HepG2 (cell line): Measurements from ENCODE around the gene CLBA1. TPM values are rescaled to one million over a fixed set of nuclear protein-coding genes. Genes with fewer than 3 reads are reported as not detected.
A peak's percentile ranks its signal among the peaks of the same experiment; 100 is the strongest.

Experiments
- ETV5 ChIP-seq: IDR thresholded peaks from 2 replicates; pipeline ENCODE4 v1.6.1; 2018; ENCODE audit warnings: missing biosample characterization, missing genetic modification reagents, inconsistent platforms, borderline replicate concordance
- MTF2 ChIP-seq: sonication (generic); formaldehyde crosslinking; IDR thresholded peaks from 2 replicates; pipeline ENCODE4 v1.5.0; 2020; ENCODE audit warnings: missing genetic modification reagents, borderline replicate concordance
- MXI1 ChIP-seq: IDR thresholded peaks from 3 replicates; pipeline ENCODE4 v1.6.1; 2012; ENCODE audit warnings: low read depth, low read length, inconsistent platforms, borderline replicate concordance
- SKI ChIP-seq: fragments of 450-650 bp; IDR thresholded peaks from one replicate; pipeline ENCODE4 v1.6.1; 2018; ENCODE audit warnings: mild to moderate bottlenecking; ENCODE audit not compliant: partially characterized antibody
- SRF ChIP-seq: IDR thresholded peaks from 2 replicates; pipeline ENCODE4 v1.6.1; 2011; ENCODE audit warnings: mild to moderate bottlenecking, low read depth, low read length, moderate library complexity
- TCF12 ChIP-seq, 2 experiments: fragments of 450-650 bp in 1 of 2; sonication (generic) in 1 of 2; formaldehyde crosslinking in 1 of 2; IDR thresholded peaks; 2 replicates each; pipeline versions ENCODE4 v1.6.1 to v1.8.0; 2017 to 2022; ENCODE audit warnings: antibody characterized with exemption in 1 of 2, mild to moderate bottlenecking in 1 of 2, missing genetic modification reagents in 1 of 2, moderate library complexity in 1 of 2
- ZNF678 ChIP-seq: sonication (generic); formaldehyde crosslinking; IDR thresholded peaks from 2 replicates; pipeline ENCODE4 v1.4.0; 2020; ENCODE audit warnings: mild to moderate bottlenecking, missing genetic modification reagents
- ZNF720 ChIP-seq: sonication (generic); formaldehyde crosslinking; IDR thresholded peaks from 2 replicates; pipeline ENCODE4 v1.4.0; 2020; ENCODE audit warnings: missing genetic modification reagents
- polyA plus RNA-seq, 8 experiments: library from polyadenylated mRNA; depleted of rRNA in 3 of 8; stranded (reverse) in 7 of 8; unstranded in 1 of 8; fragments of >200 nt; fragmentation: Illumina TruSeq in 4 of 8; extraction: Trizol in 4 of 8; gene quantifications; 2 replicates each; pipeline versions ENCODE4 v1.2.1 to v1.2.3, GENCODE V29; 2011 to 2016; ENCODE audit warnings: low read depth in 4 of 8, missing spikeins in 1 of 8, mixed read lengths in 1 of 8; ENCODE audit not compliant: insufficient read depth in 1 of 8
- total RNA-seq, 5 experiments: library from RNA; depleted of rRNA; stranded (reverse); fragments of >200 nt; fragmentation: Illumina TruSeq; extraction: Trizol; gene quantifications; 2 replicates each; pipeline ENCODE4 v1.2.3, GENCODE V29; 2016; ENCODE audit warnings: low read depth in 1 of 5
- TF ChIP-seq, protein P1 (sequence below): sonication (generic); formaldehyde crosslinking; IDR thresholded peaks from 2 replicates; pipeline ENCODE4 v1.5.1; 2020; ENCODE audit warnings: mild to moderate bottlenecking, missing genetic modification reagents, moderate library complexity
- TF ChIP-seq, protein P2 (sequence below): sonication (generic); formaldehyde crosslinking; IDR thresholded peaks from 2 replicates; pipeline ENCODE4 v1.4.0; 2020; ENCODE audit warnings: mild to moderate bottlenecking, missing genetic modification reagents

CLBA1 gene
- total and polyA plus RNA-seq, 2 of the 13 experiments (the other 11 are each of a cell fraction or from before 2014, with no cell fraction given): 1.2 to 1.4 TPM

DNA sequence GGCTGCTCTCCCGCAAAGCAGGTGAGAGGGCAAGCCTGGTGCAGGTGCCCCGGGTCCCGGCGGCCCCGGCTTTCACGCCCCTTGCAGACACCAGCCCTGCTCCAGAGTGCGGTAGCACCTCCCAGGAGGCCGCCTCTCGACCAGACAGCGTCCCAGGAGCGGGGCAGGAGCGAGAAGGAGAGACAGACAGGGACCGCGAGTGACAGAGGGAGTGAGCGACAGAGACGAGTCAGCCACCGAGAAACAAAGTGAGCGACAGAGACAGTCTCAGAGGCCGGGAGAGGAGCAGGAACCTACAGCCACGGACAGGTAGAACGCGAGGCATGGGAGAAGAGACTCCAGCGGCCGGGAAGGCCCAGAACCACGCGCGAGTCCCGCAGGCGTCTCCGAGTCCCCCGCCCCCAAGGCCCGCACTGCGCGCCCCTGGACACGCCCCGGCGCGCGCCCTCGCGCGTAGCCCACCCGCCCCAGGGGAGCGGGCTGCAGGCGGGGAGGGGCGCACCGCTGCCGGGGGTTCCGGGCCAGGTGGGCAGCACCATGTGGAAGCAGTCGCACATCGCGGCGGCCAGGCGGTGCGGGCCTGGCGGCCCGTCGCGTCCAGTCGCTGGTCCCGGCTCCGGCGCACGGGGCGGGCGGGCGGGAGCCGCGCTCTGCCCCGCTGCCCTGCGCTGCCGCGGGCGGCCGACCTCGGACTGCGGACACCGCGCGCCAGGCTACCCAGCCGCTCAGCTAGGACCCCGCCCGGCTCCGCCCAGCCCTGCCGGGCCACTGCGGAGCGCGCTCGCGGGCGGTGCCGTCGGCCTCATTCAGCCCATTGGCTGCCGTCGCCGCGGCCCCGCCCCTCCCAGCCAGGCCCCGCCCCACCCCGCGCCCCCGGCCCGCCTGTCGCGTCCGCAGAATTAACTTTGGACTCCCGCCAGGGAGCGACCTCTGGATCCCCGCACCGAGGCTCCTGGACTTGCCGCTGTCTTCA lies 7.6 kb upstream of the CLBA1 start, which contains the start of gene AHNAK2 (continued):
- TF ChIP-seq ZNF720 (CRISPR knock-in tag): no peak
- TF ChIP-seq SKI: peak; percentile 17
- no peak for TF ChIP-seq SRF
- peak; percentile 11; the same call in 1 of the 3 replicates for TF ChIP-seq MXI1
- TF ChIP-seq, protein P1, sequence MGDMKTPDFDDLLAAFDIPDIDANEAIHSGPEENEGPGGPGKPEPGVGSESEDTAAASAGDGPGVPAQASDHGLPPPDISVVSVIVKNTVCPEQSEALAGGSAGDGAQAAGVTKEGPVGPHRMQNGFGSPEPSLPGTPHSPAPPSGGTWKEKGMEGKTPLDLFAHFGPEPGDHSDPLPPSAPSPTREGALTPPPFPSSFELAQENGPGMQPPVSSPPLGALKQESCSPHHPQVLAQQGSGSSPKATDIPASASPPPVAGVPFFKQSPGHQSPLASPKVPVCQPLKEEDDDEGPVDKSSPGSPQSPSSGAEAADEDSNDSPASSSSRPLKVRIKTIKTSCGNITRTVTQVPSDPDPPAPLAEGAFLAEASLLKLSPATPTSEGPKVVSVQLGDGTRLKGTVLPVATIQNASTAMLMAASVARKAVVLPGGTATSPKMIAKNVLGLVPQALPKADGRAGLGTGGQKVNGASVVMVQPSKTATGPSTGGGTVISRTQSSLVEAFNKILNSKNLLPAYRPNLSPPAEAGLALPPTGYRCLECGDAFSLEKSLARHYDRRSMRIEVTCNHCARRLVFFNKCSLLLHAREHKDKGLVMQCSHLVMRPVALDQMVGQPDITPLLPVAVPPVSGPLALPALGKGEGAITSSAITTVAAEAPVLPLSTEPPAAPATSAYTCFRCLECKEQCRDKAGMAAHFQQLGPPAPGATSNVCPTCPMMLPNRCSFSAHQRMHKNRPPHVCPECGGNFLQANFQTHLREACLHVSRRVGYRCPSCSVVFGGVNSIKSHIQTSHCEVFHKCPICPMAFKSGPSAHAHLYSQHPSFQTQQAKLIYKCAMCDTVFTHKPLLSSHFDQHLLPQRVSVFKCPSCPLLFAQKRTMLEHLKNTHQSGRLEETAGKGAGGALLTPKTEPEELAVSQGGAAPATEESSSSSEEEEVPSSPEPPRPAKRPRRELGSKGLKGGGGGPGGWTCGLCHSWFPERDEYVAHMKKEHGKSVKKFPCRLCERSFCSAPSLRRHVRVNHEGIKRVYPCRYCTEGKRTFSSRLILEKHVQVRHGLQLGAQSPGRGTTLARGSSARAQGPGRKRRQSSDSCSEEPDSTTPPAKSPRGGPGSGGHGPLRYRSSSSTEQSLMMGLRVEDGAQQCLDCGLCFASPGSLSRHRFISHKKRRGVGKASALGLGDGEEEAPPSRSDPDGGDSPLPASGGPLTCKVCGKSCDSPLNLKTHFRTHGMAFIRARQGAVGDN (CRISPR knock-in tag): peak; percentile 14; the same call in 1 of the 2 replicates
- TF ChIP-seq MTF2 (CRISPR knock-in tag): 0 out of 2 replicates have a peak, but pooled peaks have one; percentile 54
- no peak for TF ChIP-seq ETV5 (CRISPR knock-in tag)
- TF ChIP-seq TCF12 (IDR thresholded peaks at IDR 0.05): no peak
- TF ChIP-seq TCF12 (CRISPR knock-in tag; IDR thresholded peaks at IDR 0.05): no peak
- TF ChIP-seq ZNF678: no peak
- TF ChIP-seq, protein P2, sequence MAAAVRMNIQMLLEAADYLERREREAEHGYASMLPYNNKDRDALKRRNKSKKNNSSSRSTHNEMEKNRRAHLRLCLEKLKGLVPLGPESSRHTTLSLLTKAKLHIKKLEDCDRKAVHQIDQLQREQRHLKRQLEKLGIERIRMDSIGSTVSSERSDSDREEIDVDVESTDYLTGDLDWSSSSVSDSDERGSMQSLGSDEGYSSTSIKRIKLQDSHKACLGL: 0 out of 2 replicates have a peak, but pooled peaks have one; percentile 34
